Gastroesophageal sphincter (tissue), 3 donors: ENCODE data around the gene TFF2.

Experiments used
- CTCF ChIP-seq, 4 experiments: fragments of 200-600 bp in 2 of 4; fragments of 450-650 bp in 2 of 4; sonication (generic) in 1 of 4; IDR thresholded peaks; one replicate each; pipeline ENCODE4 v1.5.1; 2017 to 2019; ENCODE audit warnings: antibody characterized with exemption in 4 of 4, mild to moderate bottlenecking in 2 of 4, moderate library complexity in 2 of 4
- POLR2AphosphoS5 ChIP-seq: sonication (generic); formaldehyde crosslinking; IDR thresholded peaks from one replicate; pipeline ENCODE4 v1.6.1; 2017; ENCODE audit warnings: antibody characterized with exemption

GRCh38 chr21:42391297-42391696 is 40.5 kb upstream of the TFF2 start:
- TF ChIP-seq POLR2AphosphoS5, result no peak
- TF ChIP-seq CTCF (IDR thresholded peaks at IDR 0.05), result no peak
